Heart left ventricle (tissue), 13 donors: ENCODE results near the gene COL1A2.

Experiments used
- POLR2A ChIP-seq, 2 donors: fragments of 450-650 bp; IDR thresholded peaks; one replicate each; pipeline ENCODE4 v1.6.1; 2017; ENCODE audit warnings: antibody characterized with exemption in 2 of 2, mild to moderate bottlenecking in 2 of 2, moderate library complexity in 2 of 2
- TF ChIP-seq, protein P1 (sequence below), 12 donors: fragments of 200-600 bp; sonication (generic) in 4 of 12; IDR thresholded peaks; one replicate each; pipeline versions ENCODE4 v1.5.0 to v1.8.0; 2018 to 2022; ENCODE audit warnings: antibody characterized with exemption in 12 of 12, mild to moderate bottlenecking in 5 of 12
- donor health status: ischemic (EF 13 %, LVEDD 7.1; RV severe dilation, severe dysfunction).
- donor health status: DM: no; HTN: yes; CAD: no.
- donor health status: DM: no; HTN: no; CAD: no.
- donor health status: ischemic (EF 25% LVEDD 6.9; RV normal size, moderate dysfunction).
- donor health status: ischemic (EF 25% LVEDD 5.7; RV mildly dilated, moderate dysfunction).
- donor health status: ischemic (EF 35%, LVEDD 5.7; RV mildly dilated, moderate dysfunction).
- donor health status: nonischemic (EF 11% LVEDD 7.7; RV severe dilation, severe dysfunction).
- donor health status: DM: yes; HTN: yes; CAD: no.
- donor health status: PGD.
- donor health status: ischemic (EF 29% LVEDD 5.4; RV normal size, mild dysfunction).
- donor health status: nonischemic (EF 23%, LVEDD 6.1; RV moderate dilation, normal function).

DNA sequence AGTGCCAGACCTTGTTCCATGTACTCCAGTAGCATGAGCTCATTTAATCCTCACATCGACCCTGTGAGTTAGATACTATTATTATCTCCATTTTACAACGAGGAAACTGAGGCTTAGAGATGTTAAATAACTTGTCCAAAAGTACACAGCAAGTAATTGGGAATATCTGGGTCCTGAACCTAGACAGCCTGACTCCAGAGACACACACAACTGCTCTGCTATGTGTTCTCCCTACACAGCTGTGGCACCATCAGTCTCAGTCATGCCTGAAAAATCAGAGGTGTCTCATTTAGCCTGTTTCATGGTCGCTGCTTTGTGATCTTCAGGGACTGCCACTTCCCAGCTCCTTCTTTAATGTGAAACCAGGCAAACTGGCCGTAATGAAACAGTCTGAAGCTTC is 56.5 kb downstream of the COL1A2 start:
- TF ChIP-seq, protein P1, sequence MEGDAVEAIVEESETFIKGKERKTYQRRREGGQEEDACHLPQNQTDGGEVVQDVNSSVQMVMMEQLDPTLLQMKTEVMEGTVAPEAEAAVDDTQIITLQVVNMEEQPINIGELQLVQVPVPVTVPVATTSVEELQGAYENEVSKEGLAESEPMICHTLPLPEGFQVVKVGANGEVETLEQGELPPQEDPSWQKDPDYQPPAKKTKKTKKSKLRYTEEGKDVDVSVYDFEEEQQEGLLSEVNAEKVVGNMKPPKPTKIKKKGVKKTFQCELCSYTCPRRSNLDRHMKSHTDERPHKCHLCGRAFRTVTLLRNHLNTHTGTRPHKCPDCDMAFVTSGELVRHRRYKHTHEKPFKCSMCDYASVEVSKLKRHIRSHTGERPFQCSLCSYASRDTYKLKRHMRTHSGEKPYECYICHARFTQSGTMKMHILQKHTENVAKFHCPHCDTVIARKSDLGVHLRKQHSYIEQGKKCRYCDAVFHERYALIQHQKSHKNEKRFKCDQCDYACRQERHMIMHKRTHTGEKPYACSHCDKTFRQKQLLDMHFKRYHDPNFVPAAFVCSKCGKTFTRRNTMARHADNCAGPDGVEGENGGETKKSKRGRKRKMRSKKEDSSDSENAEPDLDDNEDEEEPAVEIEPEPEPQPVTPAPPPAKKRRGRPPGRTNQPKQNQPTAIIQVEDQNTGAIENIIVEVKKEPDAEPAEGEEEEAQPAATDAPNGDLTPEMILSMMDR (IDR thresholded peaks at IDR 0.05): no peak
- no peak for TF ChIP-seq POLR2A (IDR thresholded peaks at IDR 0.05)
